Nephron (organoid): ENCODE data around the gene USH1G.
"Not testable (repeated sequence)": the region's sequence is repeated elsewhere in the genome, so short reads cannot be mapped to it uniquely, and the experiment has no call there.

Experiments
- H3K27ac Mint-ChIP-seq, 3 experiments: 2 replicates each; pipeline ENCODE4 v1.8.0; 2020; ENCODE audit warnings: mixed read lengths in 3 of 3, mild to moderate bottlenecking in 2 of 3, moderate library complexity in 1 of 3
- H3K27me3 Mint-ChIP-seq: 2 replicates; pipeline ENCODE4 v1.8.0; 2021; ENCODE audit warnings: low read depth, mild to moderate bottlenecking, moderate library complexity, mixed read lengths
- H3K36me3 Mint-ChIP-seq: 2 replicates; pipeline ENCODE4 v1.8.0; 2020; ENCODE audit warnings: low read depth, mixed read lengths
- H3K4me1 Mint-ChIP-seq: 2 replicates; pipeline ENCODE4 v1.8.0; 2020; ENCODE audit warnings: mixed read lengths
- H3K4me3 Mint-ChIP-seq, 3 experiments: 2 replicates each; pipeline ENCODE4 v1.8.0; 2020; ENCODE audit warnings: mild to moderate bottlenecking in 3 of 3, mixed read lengths in 3 of 3, moderate library complexity in 2 of 3
- H3K9me3 Mint-ChIP-seq: 2 replicates; pipeline ENCODE4 v1.8.0; 2020; ENCODE audit warnings: mixed read lengths
- TF ChIP-seq, protein P1 (sequence below), 3 experiments: fragments of 200-600 bp; sonication (generic); IDR thresholded peaks; one replicate each; pipeline ENCODE4 v1.5.0; 2021; ENCODE audit warnings: antibody characterized with exemption in 3 of 3; ENCODE audit not compliant: unreplicated experiment in 3 of 3

Gene USH1G

GRCh38 chr17:74873037-74873873 is 49.8 kb downstream of the USH1G start:
- peak overlapping the region; percentile 90 to 94 (median 90) for H3K4me3 Mint-ChIP-seq
- peaks cover 16% of the 10 kb centered on the region for H3K27me3 Mint-ChIP-seq
- no peaks in the 10 kb centered on the region for H3K36me3 Mint-ChIP-seq
- peak overlapping the region; percentile 58 to 87 (median 73) for H3K27ac Mint-ChIP-seq
- H3K4me1 Mint-ChIP-seq = peaks cover 21% of the 10 kb centered on the region
- no peaks in the 10 kb centered on the region for H3K9me3 Mint-ChIP-seq
- TF ChIP-seq, protein P1, sequence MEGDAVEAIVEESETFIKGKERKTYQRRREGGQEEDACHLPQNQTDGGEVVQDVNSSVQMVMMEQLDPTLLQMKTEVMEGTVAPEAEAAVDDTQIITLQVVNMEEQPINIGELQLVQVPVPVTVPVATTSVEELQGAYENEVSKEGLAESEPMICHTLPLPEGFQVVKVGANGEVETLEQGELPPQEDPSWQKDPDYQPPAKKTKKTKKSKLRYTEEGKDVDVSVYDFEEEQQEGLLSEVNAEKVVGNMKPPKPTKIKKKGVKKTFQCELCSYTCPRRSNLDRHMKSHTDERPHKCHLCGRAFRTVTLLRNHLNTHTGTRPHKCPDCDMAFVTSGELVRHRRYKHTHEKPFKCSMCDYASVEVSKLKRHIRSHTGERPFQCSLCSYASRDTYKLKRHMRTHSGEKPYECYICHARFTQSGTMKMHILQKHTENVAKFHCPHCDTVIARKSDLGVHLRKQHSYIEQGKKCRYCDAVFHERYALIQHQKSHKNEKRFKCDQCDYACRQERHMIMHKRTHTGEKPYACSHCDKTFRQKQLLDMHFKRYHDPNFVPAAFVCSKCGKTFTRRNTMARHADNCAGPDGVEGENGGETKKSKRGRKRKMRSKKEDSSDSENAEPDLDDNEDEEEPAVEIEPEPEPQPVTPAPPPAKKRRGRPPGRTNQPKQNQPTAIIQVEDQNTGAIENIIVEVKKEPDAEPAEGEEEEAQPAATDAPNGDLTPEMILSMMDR (IDR thresholded peaks at IDR 0.05; ENCODE audit: unreplicated experiment in 3 of 3) = no peak

DNA sequence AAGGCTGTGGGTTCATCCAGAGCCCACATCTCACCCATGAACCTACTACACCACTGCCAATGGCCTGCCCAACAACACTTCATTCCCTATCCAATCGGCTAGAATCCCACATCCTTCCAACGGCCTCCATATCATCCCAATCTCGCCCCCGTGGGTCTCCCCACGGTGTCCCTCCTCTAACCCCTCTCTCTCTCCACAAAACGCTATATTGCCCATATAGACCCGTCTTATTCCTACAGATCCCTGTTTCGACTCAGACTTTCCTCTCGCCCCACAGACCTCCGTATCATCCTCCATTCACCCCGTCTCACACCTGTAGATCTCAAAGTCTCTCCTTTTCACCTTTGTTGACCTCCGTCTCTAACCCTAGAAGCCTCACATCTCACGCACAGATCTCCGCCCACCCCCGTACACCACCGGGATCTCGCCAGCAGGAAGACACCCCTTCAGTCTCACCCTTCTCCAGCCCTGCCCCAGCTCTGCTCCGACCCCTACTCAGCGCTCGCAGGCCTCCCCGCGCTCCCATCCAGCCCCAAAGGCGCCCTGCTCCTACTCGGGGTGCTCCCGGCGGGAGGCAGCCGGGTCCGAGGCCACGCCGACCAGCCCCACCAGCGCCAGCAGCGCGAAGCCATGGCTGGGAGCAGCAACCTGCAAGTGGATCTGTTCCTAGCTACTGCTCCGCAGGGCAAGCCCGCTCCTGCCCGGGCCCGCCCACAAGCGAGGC is 50.6 kb downstream of the USH1G start, which contains the start of gene FDXR:
Gene FDXR (minus strand): TSS at position 682 of the 724 bp plus-strand sequence. CDS start 50 bp downstream, at position 632.
- Mint-ChIP-seq H3K36me3 (no peaks in the 10 kb centered on the region), H3K4me1 (peaks cover 21% of the 10 kb centered on the region), H3K4me3 (peak within 1 kb of the TSS; percentile 90 to 94 (median 90)), H3K27ac (peak within 1 kb of the TSS; percentile 58 to 87 (median 73)), H3K9me3 (no peaks in the 10 kb centered on the region), H3K27me3 (peaks cover 11% of the 10 kb centered on the region)
- TF ChIP-seq, protein P1 (IDR thresholded peaks at IDR 0.05; ENCODE audit: unreplicated experiment in 3 of 3) = no peak

DNA sequence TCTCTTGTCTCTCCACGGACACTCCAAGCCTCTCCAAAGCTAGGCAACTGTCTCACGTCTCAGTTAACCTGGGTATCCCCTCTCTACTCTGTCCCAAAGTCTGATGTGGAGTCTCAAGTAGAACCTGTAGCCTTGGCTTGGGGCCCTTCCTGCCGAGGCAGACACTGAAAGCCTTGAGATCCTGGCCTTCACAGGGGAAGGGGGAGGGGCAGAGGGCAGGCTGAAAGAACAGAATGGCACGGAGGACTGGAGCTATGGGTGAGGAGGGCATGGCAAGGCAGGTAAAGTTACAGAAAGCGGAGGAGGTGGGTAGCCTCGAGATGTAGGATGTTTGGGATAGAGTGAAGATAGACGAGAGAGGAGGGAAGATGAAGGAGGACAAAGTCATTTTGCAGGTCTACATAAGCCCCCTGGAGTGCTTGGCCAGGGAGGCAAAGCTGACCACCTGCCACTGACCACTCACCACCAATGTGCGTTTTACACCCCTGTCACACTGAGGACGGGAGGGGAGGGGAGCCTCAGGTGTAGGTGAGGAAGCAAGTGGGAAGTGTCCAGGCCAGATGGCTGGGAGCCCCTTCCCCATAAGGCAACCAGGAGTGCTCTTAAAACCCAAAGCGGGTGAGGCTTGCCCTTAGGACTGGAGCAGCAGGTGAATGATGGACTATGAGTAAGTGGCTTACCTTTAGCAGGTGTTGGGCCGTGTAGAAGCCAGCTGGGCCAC is 51.5 kb downstream of the USH1G start:
- Mint-ChIP-seq H3K27ac (peak overlapping the region in 1 of 3 experiments; percentile 67), H3K9me3 (no peaks in the 10 kb centered on the region), H3K4me3 (peak overlapping the region; percentile 86 to 94 (median 90)), H3K36me3 (no peaks in the 10 kb centered on the region), H3K27me3 (peaks cover 7% of the 10 kb centered on the region), H3K4me1 (peaks cover 21% of the 10 kb centered on the region)
- TF ChIP-seq, protein P1 (IDR thresholded peaks at IDR 0.05; ENCODE audit: unreplicated experiment in 3 of 3) = no peak

DNA sequence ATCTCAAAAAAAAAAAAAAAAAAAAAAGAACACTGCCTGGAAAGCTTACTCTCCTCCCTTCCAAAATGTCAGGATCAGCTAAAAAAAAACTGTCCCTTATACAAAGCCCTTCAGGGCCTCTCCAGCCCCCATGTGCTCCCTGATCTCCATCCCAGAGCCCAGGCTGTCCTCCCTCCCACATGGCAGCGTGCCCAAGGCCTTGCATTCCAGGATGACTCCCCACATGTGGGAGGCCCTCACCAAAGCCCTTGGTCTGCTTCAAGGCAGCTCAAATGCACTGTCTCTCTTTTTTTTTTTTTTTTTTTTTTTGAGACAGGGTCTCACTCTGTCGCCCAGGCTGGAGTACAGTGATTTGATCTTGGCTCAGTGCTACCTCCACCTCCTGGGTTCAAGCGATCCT is 52.5 kb downstream of the USH1G start:
- Mint-ChIP-seq H3K4me3 (peak overlapping the region in 2 of 3 experiments; percentile 32 to 65), H3K36me3 (no peaks in the 10 kb centered on the region), H3K27me3 (no peaks in the 10 kb centered on the region), H3K9me3 (no peaks in the 10 kb centered on the region), H3K27ac (peak overlapping the region in 2 of 3 experiments; percentile 35 to 76), H3K4me1 (peaks cover 21% of the 10 kb centered on the region)
- TF ChIP-seq, protein P1 (IDR thresholded peaks at IDR 0.05; ENCODE audit: unreplicated experiment in 3 of 3) = no peak

- not testable (repeated sequence) for H3K9me3 Mint-ChIP-seq, H3K27me3 Mint-ChIP-seq, H3K36me3 Mint-ChIP-seq, H3K4me3 Mint-ChIP-seq, H3K27ac Mint-ChIP-seq
- peaks cover 23% of the 10 kb centered on the region for H3K4me1 Mint-ChIP-seq
These were observed 53.0 kb downstream of the USH1G start for GRCh38 chr17:74870028-74870427.

DNA sequence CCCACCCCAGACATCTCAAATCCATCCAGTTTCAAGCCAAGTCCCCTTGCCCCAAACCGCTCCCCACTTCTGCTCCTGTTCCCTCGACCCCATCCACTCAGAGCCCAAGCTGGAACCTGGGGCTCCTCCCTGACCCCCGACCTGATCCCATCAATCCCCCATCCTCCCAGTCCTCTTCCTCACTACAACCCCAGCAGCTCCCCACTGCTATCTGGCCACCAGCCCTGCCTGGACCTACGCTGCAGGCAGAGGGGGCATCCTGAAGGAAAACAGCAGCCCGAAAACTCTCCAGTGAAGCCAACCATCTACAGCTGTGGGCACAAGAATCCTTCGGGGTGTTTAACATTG is 54.2 kb downstream of the USH1G start:
- H3K9me3 Mint-ChIP-seq = no peaks in the 10 kb centered on the region
- H3K27ac Mint-ChIP-seq = no peak overlapping the region
- peaks cover 24% of the 10 kb centered on the region for H3K4me1 Mint-ChIP-seq
- TF ChIP-seq, protein P1 (IDR thresholded peaks at IDR 0.05; ENCODE audit: unreplicated experiment in 3 of 3) = no peak
- no peaks in the 10 kb centered on the region for H3K36me3 Mint-ChIP-seq
- peaks cover 4% of the 10 kb centered on the region for H3K27me3 Mint-ChIP-seq
- H3K4me3 Mint-ChIP-seq = no peak overlapping the region
